BLaER1 (cell line): Measurements from ENCODE around the gene GMDS.

Source experiments
- H3K27ac ChIP-seq: shearing (Covaris generic); formaldehyde crosslinking; 2 replicates; pipeline ENCODE4 v1.8.1; 2022
- H3K27me3 ChIP-seq: shearing (Covaris generic); formaldehyde crosslinking; 2 replicates; pipeline ENCODE4 v1.8.1; 2022
- H3K36me3 ChIP-seq: shearing (Covaris generic); formaldehyde crosslinking; 2 replicates; pipeline ENCODE4 v1.8.1; 2022
- H3K4me1 ChIP-seq: shearing (Covaris generic); formaldehyde crosslinking; 2 replicates; pipeline ENCODE4 v1.8.1; 2022
- H3K4me2 ChIP-seq: shearing (Covaris generic); formaldehyde crosslinking; 2 replicates; pipeline ENCODE4 v1.8.1; 2022
- H3K4me3 ChIP-seq: shearing (Covaris generic); formaldehyde crosslinking; 2 replicates; pipeline ENCODE4 v1.8.1; 2022
- H3K9ac ChIP-seq: shearing (Covaris generic); formaldehyde crosslinking; 2 replicates; pipeline ENCODE4 v1.8.1; 2022
- H3K9me3 ChIP-seq: shearing (Covaris generic); formaldehyde crosslinking; 2 replicates; pipeline ENCODE4 v1.8.1; 2022
- H4K20me1 ChIP-seq: shearing (Covaris generic); formaldehyde crosslinking; 2 replicates; pipeline ENCODE4 v1.8.1; 2022
- Cebpa-rat ChIP-seq: shearing (Covaris generic); IDR thresholded peaks from 2 replicates; pipeline ENCODE4 v1.8.1; 2022

GMDS gene

GRCh38 chr6:2216794-2217383, 28.5 kb downstream of the GMDS start:
- H3K36me3 ChIP-seq: no peaks in the 10 kb centered on the region
- H3K4me2 ChIP-seq: no peak overlapping the region
- H3K27me3 ChIP-seq: no peaks in the 10 kb centered on the region
- no peak overlapping the region for H3K27ac ChIP-seq
- TF ChIP-seq Cebpa-rat: no peak
- H3K4me3 ChIP-seq: no peak overlapping the region
- H3K9ac ChIP-seq: no peak overlapping the region
- H3K9me3 ChIP-seq: no peaks in the 10 kb centered on the region
- peaks cover 12% of the 10 kb centered on the region for H3K4me1 ChIP-seq
- peaks cover 39% of the 10 kb centered on the region for H4K20me1 ChIP-seq

GRCh38 chr6:2215342-2215741, 30.1 kb downstream of the GMDS start:
- H3K4me2 ChIP-seq: no peak overlapping the region
- no peak overlapping the region for H3K9ac ChIP-seq
- H3K9me3 ChIP-seq: no peaks in the 10 kb centered on the region
- no peaks in the 10 kb centered on the region for H3K27me3 ChIP-seq
- TF ChIP-seq Cebpa-rat: no peak
- peaks cover 39% of the 10 kb centered on the region for H4K20me1 ChIP-seq
- no peak overlapping the region for H3K4me3 ChIP-seq
- H3K27ac ChIP-seq: no peak overlapping the region
- no peaks in the 10 kb centered on the region for H3K36me3 ChIP-seq
- H3K4me1 ChIP-seq: 0 out of 2 replicates have a peak, but pooled peaks cover 5% of the 10 kb centered on the region

- H3K4me3 ChIP-seq: no peak overlapping the region
- no peak overlapping the region for H3K27ac ChIP-seq
- no peaks in the 10 kb centered on the region for H3K36me3 ChIP-seq
- 0 out of 2 replicates have a peak, but pooled peaks cover 5% of the 10 kb centered on the region for H3K4me1 ChIP-seq
- no peak for TF ChIP-seq Cebpa-rat
- H3K9ac ChIP-seq: no peak overlapping the region
- H3K4me2 ChIP-seq: no peak overlapping the region
- H3K9me3 ChIP-seq: no peaks in the 10 kb centered on the region
- no peaks in the 10 kb centered on the region for H3K27me3 ChIP-seq
- H4K20me1 ChIP-seq: peaks cover 51% of the 10 kb centered on the region
Observed at GRCh38 chr6:2213086-2213485, 32.3 kb downstream of the GMDS start.

GRCh38 chr6:2209226-2209809, 36.1 kb downstream of the GMDS start:
- TF ChIP-seq Cebpa-rat: no peak
- Histone ChIP-seq H3K9ac (no peak overlapping the region), H3K27ac (no peak overlapping the region), H3K4me2 (no peak overlapping the region), H3K36me3 (no peaks in the 10 kb centered on the region), H3K9me3 (no peaks in the 10 kb centered on the region), H3K4me3 (no peak overlapping the region), H4K20me1 (peaks cover 33% of the 10 kb centered on the region), H3K4me1 (no peaks in the 10 kb centered on the region), H3K27me3 (no peaks in the 10 kb centered on the region)

GRCh38 chr6:2208468-2208867, 36.9 kb downstream of the GMDS start:
- H4K20me1 ChIP-seq: peaks cover 29% of the 10 kb centered on the region
- no peaks in the 10 kb centered on the region for H3K9me3 ChIP-seq
- no peak overlapping the region for H3K9ac ChIP-seq
- H3K36me3 ChIP-seq: no peaks in the 10 kb centered on the region
- no peak for TF ChIP-seq Cebpa-rat
- H3K27ac ChIP-seq: no peak overlapping the region
- no peaks in the 10 kb centered on the region for H3K27me3 ChIP-seq
- no peak overlapping the region for H3K4me2 ChIP-seq
- no peaks in the 10 kb centered on the region for H3K4me1 ChIP-seq
- H3K4me3 ChIP-seq: no peak overlapping the region

GRCh38 chr6:2205396-2205795, 40.0 kb downstream of the GMDS start:
- H4K20me1 ChIP-seq: peaks cover 29% of the 10 kb centered on the region; the same call in 1 of the 2 replicates
- H3K27ac ChIP-seq: no peak overlapping the region
- no peaks in the 10 kb centered on the region for H3K9me3 ChIP-seq
- no peak overlapping the region for H3K9ac ChIP-seq
- TF ChIP-seq Cebpa-rat: no peak
- H3K4me1 ChIP-seq: no peaks in the 10 kb centered on the region
- H3K4me3 ChIP-seq: no peak overlapping the region
- H3K36me3 ChIP-seq: no peaks in the 10 kb centered on the region
- H3K4me2 ChIP-seq: no peak overlapping the region
- no peaks in the 10 kb centered on the region for H3K27me3 ChIP-seq

GRCh38 chr6:2204272-2204671, 41.1 kb downstream of the GMDS start:
- Histone ChIP-seq H3K27ac (no peak overlapping the region), H3K4me1 (no peaks in the 10 kb centered on the region), H4K20me1 (peaks cover 33% of the 10 kb centered on the region; the same call in 1 of the 2 replicates), H3K9ac (no peak overlapping the region), H3K9me3 (no peaks in the 10 kb centered on the region), H3K4me2 (no peak overlapping the region), H3K4me3 (no peak overlapping the region), H3K36me3 (no peaks in the 10 kb centered on the region), H3K27me3 (no peaks in the 10 kb centered on the region)
- TF ChIP-seq Cebpa-rat: no peak

GRCh38 chr6:2203264-2203663, 42.1 kb downstream of the GMDS start:
- H3K4me1 ChIP-seq: no peaks in the 10 kb centered on the region
- no peak for TF ChIP-seq Cebpa-rat
- no peaks in the 10 kb centered on the region for H3K9me3 ChIP-seq
- peaks cover 32% of the 10 kb centered on the region; the same call in 1 of the 2 replicates for H4K20me1 ChIP-seq
- H3K4me2 ChIP-seq: no peak overlapping the region
- no peaks in the 10 kb centered on the region for H3K27me3 ChIP-seq
- H3K36me3 ChIP-seq: no peaks in the 10 kb centered on the region
- no peak overlapping the region for H3K27ac ChIP-seq
- no peak overlapping the region for H3K9ac ChIP-seq
- no peak overlapping the region for H3K4me3 ChIP-seq

- TF ChIP-seq Cebpa-rat: no peak
- Histone ChIP-seq H4K20me1 (peaks cover 61% of the 10 kb centered on the region), H3K4me3 (no peak overlapping the region), H3K27me3 (no peaks in the 10 kb centered on the region), H3K4me1 (peaks cover 7% of the 10 kb centered on the region), H3K9ac (no peak overlapping the region), H3K9me3 (peaks cover 1% of the 10 kb centered on the region; the same call in 1 of the 2 replicates), H3K4me2 (no peak overlapping the region), H3K36me3 (no peaks in the 10 kb centered on the region), H3K27ac (no peak overlapping the region)
Observed at GRCh38 chr6:2197984-2198383, 47.4 kb downstream of the GMDS start.

GRCh38 chr6:2197177-2197671, 48.2 kb downstream of the GMDS start:
- peaks cover 9% of the 10 kb centered on the region for H3K9me3 ChIP-seq
- peaks cover 54% of the 10 kb centered on the region for H4K20me1 ChIP-seq
- no peak overlapping the region for H3K4me2 ChIP-seq

More at GRCh38 chr6:2197177-2197671, 48.2 kb downstream of the GMDS start:
- Histone ChIP-seq H3K9ac (no peak overlapping the region), H3K27me3 (no peaks in the 10 kb centered on the region), H3K4me1 (peaks cover 7% of the 10 kb centered on the region), H3K27ac (no peak overlapping the region), H3K4me3 (no peak overlapping the region), H3K36me3 (peaks cover 5% of the 10 kb centered on the region; the same call in 1 of the 2 replicates)
- no peak for TF ChIP-seq Cebpa-rat
